Suprapubic skin (tissue), 4 donors: ENCODE results near the gene RPA1.

Experiments used
- CTCF ChIP-seq, 2 donors: fragments of 200-600 bp in 1 of 2; fragments of 450-650 bp in 1 of 2; sonication (generic) in 1 of 2; IDR thresholded peaks; one replicate each; pipeline ENCODE4 v1.5.1; 2016 to 2019; ENCODE audit warnings: antibody characterized with exemption in 2 of 2, mild to moderate bottlenecking in 1 of 2, moderate library complexity in 1 of 2
- EP300 ChIP-seq: sonication (generic); formaldehyde crosslinking; IDR thresholded peaks from one replicate; pipeline ENCODE4 v1.6.1; 2017; ENCODE audit warnings: antibody characterized with exemption
- POLR2A ChIP-seq, 2 donors: fragments of 450-650 bp; IDR thresholded peaks; one replicate each; pipeline ENCODE4 v1.6.1; 2017; ENCODE audit warnings: antibody characterized with exemption in 2 of 2, mild to moderate bottlenecking in 2 of 2, moderate library complexity in 2 of 2
- POLR2AphosphoS5 ChIP-seq, 3 donors: sonication (generic); formaldehyde crosslinking; IDR thresholded peaks; one replicate each; pipeline ENCODE4 v1.6.1; 2017; ENCODE audit warnings: antibody characterized with exemption in 3 of 3

- TF ChIP-seq POLR2AphosphoS5 (IDR thresholded peaks at IDR 0.05) (no peak), CTCF (IDR thresholded peaks at IDR 0.05) (no peak), POLR2A (IDR thresholded peaks at IDR 0.05) (no peak), EP300 (no peak)
These were observed 86.5 kb downstream of the RPA1 start for GRCh38 chr17:1916316-1916715.
